OCI-LY7 (cell line): ENCODE data around the gene LIMD2. TPM values are rescaled to one million over a fixed set of nuclear protein-coding genes. Genes with fewer than 3 reads are reported as not detected.

Source experiments
- BruUV-seq: library from RNA; stranded (reverse); fragments of 400-500 nt; replicated peaks from 2 replicates; lab custom pipeline; 2021; lab: Mats Ljungman, UMichigan
- CTCF ChIA-PET: fragments of 300-600 bp; sonication (Branson Sonifier 250); formaldehyde crosslinking; loops from one replicate; lab custom pipeline; 2022; ENCODE audit warnings: antibody characterized with exemption; ENCODE audit not compliant: unreplicated experiment; lab: Charles Lee
- POLR2A ChIA-PET: fragments of 300-600 bp; sonication (Branson Sonifier 250); formaldehyde crosslinking; loops from one replicate; lab custom pipeline; 2022; ENCODE audit warnings: antibody characterized with exemption; lab: Charles Lee
- DNase-seq: peaks from one replicate; pipeline ENCODE4 v3.0.0-alpha.2; 2015; ENCODE audit warnings: low spot score
- H2AFZ ChIP-seq: fragments of 200-600 bp; sonication (generic), shearing (Covaris generic); 2 replicates; pipeline ENCODE4 v1.6.1; 2014; ENCODE audit warnings: mild to moderate bottlenecking, antibody characterized with exemption, low read length, moderate library complexity
- H3K27ac ChIP-seq: fragments of 200-600 bp; sonication (generic); 2 replicates; pipeline ENCODE4 v1.5.1; 2014; ENCODE audit warnings: mixed run types, low read depth, mild to moderate bottlenecking, moderate library complexity, low read length, inconsistent platforms; ENCODE audit not compliant: poor library complexity, severe bottlenecking
- H3K36me3 ChIP-seq: fragments of 200-600 bp; sonication (generic); 2 replicates; pipeline ENCODE4 v1.6.1; 2014; ENCODE audit warnings: mild to moderate bottlenecking, antibody characterized with exemption, low read length, moderate library complexity, mixed read lengths; ENCODE audit not compliant: insufficient read depth
- H3K4me1 ChIP-seq: fragments of 200-600 bp; sonication (generic); 2 replicates; pipeline ENCODE4 v1.5.1; 2014; ENCODE audit warnings: mild to moderate bottlenecking, low read length; ENCODE audit not compliant: insufficient read depth, poor library complexity, severe bottlenecking
- H3K4me2 ChIP-seq: fragments of 200-600 bp; sonication (generic); 2 replicates; pipeline ENCODE4 v1.6.1; 2014; ENCODE audit warnings: mild to moderate bottlenecking, low read length
- H3K4me3 ChIP-seq: fragments of 200-600 bp; sonication (generic); 2 replicates; pipeline ENCODE4 v1.5.1; 2014; ENCODE audit warnings: mild to moderate bottlenecking, low read depth, low read length; ENCODE audit not compliant: poor library complexity, severe bottlenecking
- H3K79me2 ChIP-seq: fragments of 200-600 bp; sonication (generic); 2 replicates; pipeline ENCODE4 v1.6.1; 2016; ENCODE audit warnings: low read depth, mild to moderate bottlenecking, low read length, moderate library complexity, mixed read lengths; ENCODE audit not compliant: insufficient read depth
- H3K9me2 ChIP-seq: fragments of 200-600 bp; sonication (generic); 2 replicates; pipeline ENCODE4 v1.6.1; 2016; ENCODE audit warnings: mild to moderate bottlenecking, low read length, mixed read lengths; ENCODE audit not compliant: insufficient read depth
- H3K9me3 ChIP-seq: fragments of 200-600 bp; sonication (generic); 2 replicates; pipeline ENCODE4 v1.6.1; 2014; ENCODE audit warnings: mild to moderate bottlenecking, mixed run types, low read length, mixed read lengths
- H4K20me1 ChIP-seq: fragments of 200-600 bp; sonication (generic); 2 replicates; pipeline ENCODE4 v1.6.1; 2014; ENCODE audit warnings: mild to moderate bottlenecking, antibody characterized with exemption, low read length, moderate library complexity, mixed read lengths; ENCODE audit not compliant: insufficient read depth
- CTCF ChIP-seq: fragments of 200-600 bp; sonication (generic); conservative IDR thresholded peaks from 2 replicates; pipeline ENCODE4 v1.5.1; 2014; ENCODE audit warnings: mild to moderate bottlenecking, antibody characterized with exemption, low read length, moderate library complexity, mixed read lengths
- EZH2phosphoT487 ChIP-seq: fragments of 200-600 bp; sonication (generic); IDR thresholded peaks from 2 replicates; pipeline ENCODE4 v1.6.1; 2018; ENCODE audit warnings: low read depth, borderline replicate concordance, mild to moderate bottlenecking, mixed run types, antibody characterized with exemption, low read length, moderate library complexity, mixed read lengths
- intact Hi-C: fragments of 100-400 bp; cut with micrococcal nuclease; formaldehyde crosslinking; loops from one replicate; pipeline ENCODE4 v1.10.0; 2022; ENCODE audit not compliant: unreplicated experiment
- total RNA-seq, 2 experiments: library from RNA; depleted of rRNA in 1 of 2; stranded (reverse); fragments of >200 nt in 1 of 2; shearing (Covaris generic) in 1 of 2; gene quantifications; 2 replicates each; pipeline ENCODE4 v1.2.3, GENCODE V29; 2014 to 2022

Gene LIMD2
- total RNA-seq, 2 experiments from 2014 or later: 286 to 406 TPM

- Histone ChIP-seq H3K9me2 (no peaks in the 10 kb centered on the region), H3K4me3 (no peak overlapping the region), H3K79me2 (no peaks in the 10 kb centered on the region), H3K36me3 (peaks cover 12% of the 10 kb centered on the region), H2AFZ (no peak overlapping the region), H4K20me1 (no peaks in the 10 kb centered on the region), H3K27ac (no peak overlapping the region), H3K4me1 (peaks cover 18% of the 10 kb centered on the region), H3K9me3 (no peaks in the 10 kb centered on the region), H3K4me2 (0 out of 2 replicates have a peak overlapping the region, but pooled peaks have one; percentile 35)
- intact Hi-C loops: no loop called here
- BruUV-seq: no TSS peak
- TF ChIP-seq CTCF (no peak), EZH2phosphoT487 (no peak)
- POLR2A ChIA-PET: no interaction called here
- DNase-seq: no peak
- CTCF ChIA-PET: no interaction called here
Measured at GRCh38 chr17:63647065-63647725, 52.7 kb downstream of the LIMD2 start.

- Histone ChIP-seq H4K20me1 (no peaks in the 10 kb centered on the region), H3K4me3 (no peak overlapping the region), H3K9me3 (no peaks in the 10 kb centered on the region), H3K27ac (peak overlapping the region; percentile 11), H3K79me2 (no peaks in the 10 kb centered on the region), H3K9me2 (no peaks in the 10 kb centered on the region), H3K4me1 (peaks cover 18% of the 10 kb centered on the region), H3K4me2 (peak overlapping the region; percentile 35), H3K36me3 (peaks cover 12% of the 10 kb centered on the region), H2AFZ (no peak overlapping the region)
- ChIA-PET POLR2A (no interaction called here), CTCF (no interaction called here)
- DNase-seq: peak; percentile 49
- no TSS peak for BruUV-seq
- intact Hi-C loops: no loop called here
- TF ChIP-seq CTCF (no peak), EZH2phosphoT487 (no peak)
Measured at GRCh38 chr17:63646488-63646806, 53.5 kb downstream of the LIMD2 start.

Other genes with a start within 250 kb of the LIMD2 start
- 0.33 and 2.3 TPM in 2 replicates for gene ACE, start 223.1 kb downstream of the LIMD2 start, total RNA-seq (2014; rRNA removed; shearing (Covaris generic))
- 3.6 and 5.1 TPM in 2 replicates for gene ACE, start 223.1 kb downstream of the LIMD2 start, total RNA-seq (2022)
- gene KCNH6, start 176.8 kb downstream of the LIMD2 start, total RNA-seq (2014; rRNA removed; shearing (Covaris generic)): not detected in 2 replicates
- gene KCNH6, start 176.8 kb downstream of the LIMD2 start, total RNA-seq (2022): not detected in 2 replicates
- gene DCAF7, start 149.6 kb downstream of the LIMD2 start, total RNA-seq (2014; rRNA removed; shearing (Covaris generic)): 35.4 and 46.4 TPM in 2 replicates
- 121 and 133 TPM in 2 replicates for gene DCAF7, start 149.6 kb downstream of the LIMD2 start, total RNA-seq (2022)
- 13.4 and 16.2 TPM in 2 replicates for gene TACO1, start 99.2 kb downstream of the LIMD2 start, total RNA-seq (2014; rRNA removed; shearing (Covaris generic))
- 26.0 and 28.8 TPM in 2 replicates for gene TACO1, start 99.2 kb downstream of the LIMD2 start, total RNA-seq (2022)
- 16.5 and 26.0 TPM in 2 replicates for gene MAP3K3, start 77.7 kb downstream of the LIMD2 start, total RNA-seq (2014; rRNA removed; shearing (Covaris generic))
- 28.6 and 29.0 TPM in 2 replicates for gene MAP3K3, start 77.7 kb downstream of the LIMD2 start, total RNA-seq (2022)
- gene STRADA, start 41.7 kb upstream of the LIMD2 start, total RNA-seq (2014; rRNA removed; shearing (Covaris generic)): 31.9 and 37.2 TPM in 2 replicates
- gene STRADA, start 41.7 kb upstream of the LIMD2 start, total RNA-seq (2022): 68.0 and 80.3 TPM in 2 replicates
- gene CCDC47, start 73.5 kb upstream of the LIMD2 start, total RNA-seq (2014; rRNA removed; shearing (Covaris generic)): 27.5 and 37.6 TPM in 2 replicates
- 37.8 and 50.3 TPM in 2 replicates for gene CCDC47, start 73.5 kb upstream of the LIMD2 start, total RNA-seq (2022)
- gene DDX42, start 74.0 kb upstream of the LIMD2 start, total RNA-seq (2014; rRNA removed; shearing (Covaris generic)): 74.1 and 85.1 TPM in 2 replicates
- 145 and 156 TPM in 2 replicates for gene DDX42, start 74.0 kb upstream of the LIMD2 start, total RNA-seq (2022)
- 32.6 and 42.7 TPM in 2 replicates for gene PSMC5, start 127.3 kb upstream of the LIMD2 start, total RNA-seq (2014; rRNA removed; shearing (Covaris generic))
- 80.0 and 105 TPM in 2 replicates for gene PSMC5, start 127.3 kb upstream of the LIMD2 start, total RNA-seq (2022)
- gene FTSJ3, start 127.5 kb upstream of the LIMD2 start, total RNA-seq (2014; rRNA removed; shearing (Covaris generic)): 32.4 and 43.0 TPM in 2 replicates
- 38.2 and 49.0 TPM in 2 replicates for gene FTSJ3, start 127.5 kb upstream of the LIMD2 start, total RNA-seq (2022)
- 112 and 120 TPM in 2 replicates for gene SMARCD2, start 142.6 kb upstream of the LIMD2 start, total RNA-seq (2014; rRNA removed; shearing (Covaris generic))
- 127 and 136 TPM in 2 replicates for gene SMARCD2, start 142.6 kb upstream of the LIMD2 start, total RNA-seq (2022)
- gene CSH2, start 173.6 kb upstream of the LIMD2 start, total RNA-seq (2014; rRNA removed; shearing (Covaris generic)): not detected in 2 replicates
- gene CSH2, start 173.6 kb upstream of the LIMD2 start, total RNA-seq (2022): not detected in 2 replicates
- not detected in 2 replicates for gene GH2, start 181.8 kb upstream of the LIMD2 start, total RNA-seq (2014; rRNA removed; shearing (Covaris generic))
- gene GH2, start 181.8 kb upstream of the LIMD2 start, total RNA-seq (2022): not detected in 2 replicates
- not detected in 2 replicates for gene CSH1, start 196.4 kb upstream of the LIMD2 start, total RNA-seq (2014; rRNA removed; shearing (Covaris generic))
- not detected in 2 replicates for gene CSH1, start 196.4 kb upstream of the LIMD2 start, total RNA-seq (2022)
- gene CSHL1, start 211.1 kb upstream of the LIMD2 start, total RNA-seq (2014; rRNA removed; shearing (Covaris generic)): not detected in 2 replicates
- gene CSHL1, start 211.1 kb upstream of the LIMD2 start, total RNA-seq (2022): not detected in 2 replicates
- gene GH1, start 218.7 kb upstream of the LIMD2 start, total RNA-seq (2014; rRNA removed; shearing (Covaris generic)): 0.21 and 4.3 TPM in 2 replicates
- gene GH1, start 218.7 kb upstream of the LIMD2 start, total RNA-seq (2022): 0.96 TPM in 1 of 2 replicates, not detected in the other
- gene CD79B, start 232.2 kb upstream of the LIMD2 start, total RNA-seq (2014; rRNA removed; shearing (Covaris generic)): 743 and 751 TPM in 2 replicates
- 457 and 479 TPM in 2 replicates for gene CD79B, start 232.2 kb upstream of the LIMD2 start, total RNA-seq (2022)